Type B pancreatic cell (in vitro differentiated cells): Measurements from ENCODE around the gene PARD3B. TPM values are rescaled to one million over a fixed set of nuclear protein-coding genes. Genes with fewer than 3 reads are reported as not detected.

Source experiments
- DNase-seq: peaks from one replicate; pipeline ENCODE4 v3.0.0; 2021; ENCODE audit warnings: mixed read lengths; ENCODE audit not compliant: unreplicated experiment; ENCODE audit errors: extremely low spot score
- H3K27ac Mint-ChIP-seq: 2 replicates; pipeline ENCODE4 v1.8.0; 2021; ENCODE audit warnings: mild to moderate bottlenecking, mixed read lengths
- H3K27me3 Mint-ChIP-seq: 2 replicates; pipeline ENCODE4 v1.8.0; 2021; ENCODE audit warnings: mixed read lengths
- H3K36me3 Mint-ChIP-seq: 2 replicates; pipeline ENCODE4 v1.8.0; 2021; ENCODE audit warnings: mixed read lengths
- H3K4me1 Mint-ChIP-seq: one replicate; pipeline ENCODE4 v1.8.0; 2021; ENCODE audit warnings: mixed read lengths; ENCODE audit not compliant: unreplicated experiment
- H3K4me3 Mint-ChIP-seq: 2 replicates; pipeline ENCODE4 v1.8.0; 2021; ENCODE audit warnings: mild to moderate bottlenecking, mixed read lengths
- H3K9me3 Mint-ChIP-seq: 2 replicates; pipeline ENCODE4 v1.8.0; 2021; ENCODE audit warnings: mixed read lengths
- CTCF ChIP-seq: fragments of 200-600 bp; sonication (generic); conservative IDR thresholded peaks from 2 replicates; pipeline ENCODE4 v1.5.0; 2021; ENCODE audit warnings: antibody characterized with exemption, mild to moderate bottlenecking
- total RNA-seq: library from RNA; stranded (reverse); gene quantifications from 2 replicates; pipeline ENCODE4 v1.2.1, GENCODE V29; 2021; ENCODE audit warnings: low replicate concordance

Gene PARD3B
- total RNA-seq, 1 donor from 2014 or later = 15.9 TPM

DNA sequence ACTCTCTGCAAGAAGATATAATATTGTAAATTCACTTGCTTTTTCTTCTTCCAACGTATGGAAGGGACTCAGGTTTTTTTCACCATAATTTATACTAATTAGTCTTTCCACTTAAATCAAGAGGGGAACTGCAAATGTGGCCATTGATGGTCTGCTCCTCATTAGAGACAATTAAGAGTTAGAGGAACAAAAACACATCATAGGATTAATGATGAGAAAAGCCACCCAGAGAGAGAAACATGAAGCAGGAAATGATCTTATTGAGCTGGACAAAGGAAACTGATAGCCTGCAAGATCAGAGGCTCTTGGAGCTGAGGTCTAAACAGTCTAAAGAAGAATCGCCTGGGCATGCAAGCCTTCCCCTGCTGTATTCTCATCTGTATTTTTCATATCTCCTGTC is 985.8 kb downstream of the PARD3B start:
- TF ChIP-seq CTCF = no peak
- Mint-ChIP-seq H3K4me3 (no peak overlapping the region), H3K27me3 (peaks cover 2% of the 10 kb centered on the region), H3K27ac (no peak overlapping the region), H3K36me3 (no peaks in the 10 kb centered on the region), H3K4me1 (peaks cover 21% of the 10 kb centered on the region), H3K9me3 (peaks cover 10% of the 10 kb centered on the region)
- no peak for DNase-seq

- DNase-seq = no peak
- H3K4me1 Mint-ChIP-seq = peaks cover 21% of the 10 kb centered on the region
- no peak overlapping the region for H3K27ac Mint-ChIP-seq
- peaks cover 2% of the 10 kb centered on the region for H3K27me3 Mint-ChIP-seq
- peaks cover 10% of the 10 kb centered on the region for H3K9me3 Mint-ChIP-seq
- TF ChIP-seq CTCF = no peak
- no peaks in the 10 kb centered on the region for H3K36me3 Mint-ChIP-seq
- H3K4me3 Mint-ChIP-seq = no peak overlapping the region
These were observed 986.3 kb downstream of the PARD3B start for GRCh38 chr2:205531489-205532148.

DNA sequence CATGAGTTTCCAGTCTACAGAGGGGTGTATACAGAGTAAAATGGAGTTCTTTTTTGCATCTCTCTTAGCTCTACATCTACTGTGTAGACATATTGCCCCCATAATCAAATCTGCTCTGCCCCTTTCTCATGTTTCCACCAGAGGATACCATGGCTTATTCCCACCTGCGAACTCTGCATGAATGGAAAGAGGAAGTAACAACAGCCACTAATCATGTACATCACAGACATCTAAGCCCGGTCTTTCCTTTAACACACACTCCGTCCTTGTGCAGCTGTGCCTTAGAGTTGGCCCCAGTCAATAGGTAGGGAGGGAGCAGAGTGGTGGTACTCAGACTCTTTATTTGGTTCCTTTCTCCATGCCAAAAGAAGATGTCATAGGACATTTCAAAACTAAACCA is 989.7 kb downstream of the PARD3B start:
- DNase-seq = no peak
- Mint-ChIP-seq H3K27me3 (peaks cover 2% of the 10 kb centered on the region), H3K4me1 (peaks cover 28% of the 10 kb centered on the region), H3K27ac (no peak overlapping the region), H3K9me3 (peaks cover 5% of the 10 kb centered on the region), H3K36me3 (no peaks in the 10 kb centered on the region), H3K4me3 (no peak overlapping the region)
- TF ChIP-seq CTCF = no peak

DNA sequence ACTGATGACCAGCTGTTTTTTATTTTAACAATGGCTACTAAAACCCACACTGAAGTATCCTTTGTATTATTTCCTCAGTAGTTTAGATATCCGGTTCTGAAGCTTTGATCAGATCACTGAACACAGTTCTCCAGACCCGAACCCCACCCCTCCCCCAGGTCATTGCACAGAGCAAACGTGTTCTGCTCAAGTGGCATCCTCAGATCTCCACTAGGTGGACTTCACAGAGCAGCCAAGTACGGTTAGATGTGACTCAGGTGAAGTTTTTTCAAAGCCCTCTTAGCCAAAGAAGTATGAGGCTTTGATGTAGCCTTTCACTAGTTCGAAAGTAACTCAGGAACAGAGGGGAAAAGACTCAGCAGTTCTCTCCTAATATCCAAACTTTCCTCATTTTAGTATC is 994.3 kb downstream of the PARD3B start:
- DNase-seq = no peak
- Mint-ChIP-seq H3K36me3 (no peaks in the 10 kb centered on the region), H3K4me3 (no peak overlapping the region), H3K27me3 (no peaks in the 10 kb centered on the region), H3K27ac (no peak overlapping the region), H3K9me3 (no peaks in the 10 kb centered on the region), H3K4me1 (peaks cover 21% of the 10 kb centered on the region)
- peak; percentile 19 for TF ChIP-seq CTCF

DNA sequence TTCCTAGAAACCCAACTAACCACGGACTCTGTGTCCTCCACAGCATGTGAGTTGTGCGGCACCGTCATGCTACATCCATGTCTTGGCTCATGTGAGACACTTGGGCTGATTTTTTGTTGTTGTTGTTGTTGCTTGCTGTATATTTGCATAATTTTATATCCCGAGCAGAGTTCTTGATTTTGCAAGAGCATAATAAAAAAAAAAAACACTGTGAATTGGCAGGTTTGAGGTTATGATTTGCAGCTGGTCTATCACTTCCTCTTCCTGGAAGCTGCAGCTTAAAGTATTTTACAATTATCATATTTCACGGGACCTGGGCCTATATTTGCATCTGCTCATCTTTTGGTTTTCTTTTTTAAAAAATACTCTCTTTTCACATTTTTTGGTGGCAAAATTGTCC is 994.8 kb downstream of the PARD3B start:
- Mint-ChIP-seq H3K36me3 (no peaks in the 10 kb centered on the region), H3K4me3 (no peak overlapping the region), H3K4me1 (peaks cover 19% of the 10 kb centered on the region), H3K9me3 (no peaks in the 10 kb centered on the region), H3K27me3 (no peaks in the 10 kb centered on the region), H3K27ac (no peak overlapping the region)
- TF ChIP-seq CTCF = no peak
- no peak for DNase-seq
